HepG2 (cell line): ENCODE measurements around the gene FXYD1. TPM values are rescaled to one million over a fixed set of nuclear protein-coding genes. Genes with fewer than 3 reads are reported as not detected.

ENCODE experiments used
- ATAC-seq: fragments of 200-7000 bp; cut with Tn5 transposase; 3 replicates; pipeline ENCODE4 v1.9.1; 2020; ENCODE audit warnings: mild to moderate bottlenecking, moderate library complexity
- BruUV-seq: library from RNA; stranded (reverse); fragments of 400-500 nt; replicated peaks from 2 replicates; lab custom pipeline; 2021; lab: Mats Ljungman, UMichigan
- CTCF ChIA-PET: fragments of 300-600 bp; formaldehyde crosslinking; extraction: SDS; loops from one replicate; lab custom pipeline; 2021; ENCODE audit warnings: low total read pairs, inconsistent platforms, low intra/inter-chr PET ratio; lab: Yijun Ruan, JAX
- POLR2A ChIA-PET: fragments of 350-600 bp; sonication (Branson Sonifier 250); formaldehyde crosslinking; loops from one replicate; lab custom pipeline; 2020; ENCODE audit warnings: antibody characterized with exemption, inconsistent platforms; lab: Yijun Ruan, JAX
- DNase-seq: peaks from one replicate; pipeline ENCODE4 v3.0.0-alpha.2; 2015; ENCODE audit warnings: low spot score
- FAIRE-seq: peaks from 3 replicates; lab custom pipeline; 2011; peaks lifted over from hg19 to GRCh38; lab: Jason Lieb, UNC
- H2AFZ ChIP-seq: one replicate; pipeline ENCODE4 v1.6.1; 2011; ENCODE audit warnings: low read length, inconsistent platforms
- H3K27ac ChIP-seq: fragments of 300-600 bp; 3 replicates; pipeline ENCODE4 v1.8.0; 2011; ENCODE audit warnings: mixed run types, mild to moderate bottlenecking, mixed read lengths, low read length, inconsistent platforms; ENCODE audit not compliant: insufficient read depth; ENCODE audit errors: extremely low read length
- H3K27me3 ChIP-seq, 2 experiments: fragments of 200-600 bp in 1 of 2; 2 replicates in 1 of 2; 3 replicates in 1 of 2; pipeline versions ENCODE4 v1.6.0 to v1.8.0; 2011; ENCODE audit warnings: low read length in 2 of 2, mild to moderate bottlenecking in 2 of 2, moderate library complexity in 2 of 2, inconsistent platforms in 1 of 2; ENCODE audit not compliant: insufficient read depth in 2 of 2, control insufficient read depth in 1 of 2
- H3K36me3 ChIP-seq, 2 experiments: fragments of 200-600 bp in 1 of 2; replicated peaks in 1 of 2; 2 replicates in 1 of 2; 3 replicates in 1 of 2; pipeline versions ENCODE4 v1.5.1 to v1.8.0; 2011; ENCODE audit warnings: low read length in 2 of 2, inconsistent platforms in 1 of 2; ENCODE audit not compliant: insufficient read depth in 2 of 2, control insufficient read depth in 1 of 2
- H3K4me1 ChIP-seq: 2 replicates; pipeline ENCODE4 v1.5.1; 2012; ENCODE audit warnings: low read length, inconsistent platforms; ENCODE audit not compliant: insufficient read depth
- H3K4me2 ChIP-seq: 2 replicates; pipeline ENCODE4 v1.6.0; 2011; ENCODE audit warnings: low read depth, low read length, inconsistent platforms
- H3K4me3 ChIP-seq, 3 experiments: fragments of 200-600 bp in 1 of 3; sonication (generic), shearing (Covaris generic) in 1 of 3; replicated peaks in 1 of 3; 2 replicates each; pipeline ENCODE4 v1.5.1; 2011 to 2016; ENCODE audit warnings: low read length in 3 of 3, inconsistent platforms in 2 of 3, low read depth in 2 of 3, mild to moderate bottlenecking in 2 of 3, control low read depth in 1 of 3, mixed read lengths in 1 of 3; ENCODE audit not compliant: insufficient read depth in 1 of 3
- H3K79me2 ChIP-seq: one replicate; pipeline ENCODE4 v1.6.1; 2011; ENCODE audit warnings: low read length, inconsistent platforms; ENCODE audit not compliant: insufficient read depth
- H3K9ac ChIP-seq: 2 replicates; pipeline ENCODE4 v1.6.0; 2011; ENCODE audit warnings: mild to moderate bottlenecking, low read depth, low read length, inconsistent platforms; ENCODE audit not compliant: insufficient read depth
- H3K9me3 ChIP-seq: 2 replicates; pipeline ENCODE4 v1.5.1; 2012; ENCODE audit warnings: mild to moderate bottlenecking, low read length
- H4K20me1 ChIP-seq: 2 replicates; pipeline ENCODE4 v1.6.0; 2011; ENCODE audit warnings: inconsistent platforms, mild to moderate bottlenecking, low read length, moderate library complexity; ENCODE audit not compliant: insufficient read depth
- CREB3 ChIP-seq: sonication (generic); formaldehyde crosslinking; IDR thresholded peaks from 2 replicates; pipeline ENCODE4 v1.5.0; 2020; ENCODE audit warnings: missing genetic modification reagents
- ESRRA ChIP-seq: sonication (generic); formaldehyde crosslinking; IDR thresholded peaks from 2 replicates; pipeline ENCODE4 v1.5.1; 2020; ENCODE audit warnings: mild to moderate bottlenecking, low read depth, missing genetic modification reagents
- FOXP1 ChIP-seq, 2 experiments: fragments of 450-650 bp in 1 of 2; IDR thresholded peaks; 2 replicates each; pipeline ENCODE4 v1.6.1; 2017 to 2018; ENCODE audit warnings: antibody characterized with exemption in 1 of 2
- POLR2AphosphoS2 ChIP-seq: IDR thresholded peaks from 2 replicates; pipeline ENCODE4 v1.6.1; 2011; ENCODE audit warnings: low read depth, low read length, improper control_type of control experiment
- TBX2 ChIP-seq: sonication (generic); formaldehyde crosslinking; IDR thresholded peaks from 2 replicates; pipeline ENCODE4 v1.5.0; 2020; ENCODE audit warnings: missing genetic modification reagents, mild to moderate bottlenecking, borderline replicate concordance
- TFE3 ChIP-seq: IDR thresholded peaks from 2 replicates; pipeline ENCODE4 v1.6.1; 2016
- ZMAT3 ChIP-seq: sonication (generic); formaldehyde crosslinking; conservative IDR thresholded peaks from 2 replicates; pipeline ENCODE4 v1.7.0; 2021; ENCODE audit warnings: missing genetic modification reagents
- ZNF678 ChIP-seq: sonication (generic); formaldehyde crosslinking; IDR thresholded peaks from 2 replicates; pipeline ENCODE4 v1.4.0; 2020; ENCODE audit warnings: mild to moderate bottlenecking, missing genetic modification reagents
- ZNF704 ChIP-seq: sonication (generic); formaldehyde crosslinking; IDR thresholded peaks from 2 replicates; pipeline ENCODE4 v1.8.1; 2023; ENCODE audit warnings: mild to moderate bottlenecking, inconsistent platforms, moderate library complexity, missing genetic modification reagents, borderline replicate concordance
- WGBS: methylation state at CpG from one replicate; pipeline ENCODE4 v1.1.6; 2017; ENCODE audit warnings: low lambda C conversion rate; 5-methylcytosine and 5-hydroxymethylcytosine counted together
- in situ Hi-C: cut with HindIII; loops from 2 replicates; pipeline ENCODE4 v1.10.0; 2017; ENCODE audit warnings: low pct_unique_long_range_greater_than_20kb; ENCODE audit not compliant: extremely low pct_ligation_motif_present
- intact Hi-C: fragments of 100-400 bp; cut with micrococcal nuclease; formaldehyde crosslinking; loops from one replicate; pipeline ENCODE4 v1.10.0; 2022; ENCODE audit not compliant: unreplicated experiment
- polyA plus RNA-seq, 8 experiments: library from polyadenylated mRNA; depleted of rRNA in 3 of 8; stranded (reverse) in 7 of 8; unstranded in 1 of 8; fragments of >200 nt; fragmentation: Illumina TruSeq in 4 of 8; extraction: Trizol in 4 of 8; gene quantifications; 2 replicates each; pipeline versions ENCODE4 v1.2.1 to v1.2.3, GENCODE V29; 2011 to 2016; ENCODE audit warnings: low read depth in 4 of 8, missing spikeins in 1 of 8, mixed read lengths in 1 of 8; ENCODE audit not compliant: insufficient read depth in 1 of 8
- total RNA-seq, 5 experiments: library from RNA; depleted of rRNA; stranded (reverse); fragments of >200 nt; fragmentation: Illumina TruSeq; extraction: Trizol; gene quantifications; 2 replicates each; pipeline ENCODE4 v1.2.3, GENCODE V29; 2016; ENCODE audit warnings: low read depth in 1 of 5

The FXYD1 gene
- total and polyA plus RNA-seq, 2 of the 13 experiments (the other 11 are each of a cell fraction or from before 2014, with no cell fraction given): 31.2 TPM; not detected in 1

GRCh38 chr19:35155441-35155840 is 16.8 kb downstream of the FXYD1 start:
- H3K9ac ChIP-seq: no peak overlapping the region
- intact Hi-C loops: no loop called here
- H3K4me2 ChIP-seq: no peak overlapping the region
- TF ChIP-seq ESRRA (CRISPR knock-in tag) (no peak), TBX2 (CRISPR knock-in tag) (no peak), ZNF704 (CRISPR knock-in tag) (no peak), CREB3 (CRISPR knock-in tag) (no peak), FOXP1 (IDR thresholded peaks at IDR 0.05) (no peak), FOXP1 (CRISPR knock-in tag; IDR thresholded peaks at IDR 0.05) (no peak), POLR2AphosphoS2 (no peak), ZMAT3 (CRISPR knock-in tag) (no peak), ZNF678 (CRISPR knock-in tag) (no peak), TFE3 (no peak)
- H2AFZ ChIP-seq: no peak overlapping the region
- no peak for DNase-seq
- WGBS: 0% methylated on average over 3 of the region's 17 CpGs
- ChIA-PET CTCF (no interaction called here), POLR2A (no interaction called here)
- H4K20me1 ChIP-seq: 0 out of 2 replicates have a peak, but pooled peaks cover 2% of the 10 kb centered on the region
- peak overlapping the region in 1 of 3 experiments; percentile 54; a peak in 2 of 6 replicates for H3K4me3 ChIP-seq
- H3K27me3 ChIP-seq: peaks cover 22 to 67% of the 10 kb centered on the region in 2 experiments; a peak in 4 of 5 replicates
- FAIRE-seq: no peak
- peaks cover 19% of the 10 kb centered on the region for H3K4me1 ChIP-seq
- in situ Hi-C loops: no loop called here
- H3K36me3 ChIP-seq: no peaks in the 10 kb centered on the region
- H3K9me3 ChIP-seq: no peaks in the 10 kb centered on the region
- H3K79me2 ChIP-seq: no peaks in the 10 kb centered on the region
- no TSS peak for BruUV-seq
- no peak for ATAC-seq
- no peak overlapping the region for H3K27ac ChIP-seq
